NCI-H446 treated with DMSO at 0.1 percent for 48 hours (cell line): ENCODE data around the gene USP51.
"Not testable (repeated sequence)": the region's sequence is repeated elsewhere in the genome, so short reads cannot be mapped to it uniquely, and the experiment has no call there.

Experiments used
- DNase-seq: peaks from one replicate; lab custom pipeline; 2025; lab: John Stamatoyannopoulos, UW

Gene USP51

GRCh38 chrX:55465108-55465507, 24.5 kb downstream of the USP51 start:
- not testable (repeated sequence) for DNase-seq

- not testable (repeated sequence) for DNase-seq
These were observed 25.6 kb downstream of the USP51 start for GRCh38 chrX:55464050-55464449.

GRCh38 chrX:55459926-55460325, 29.7 kb downstream of the USP51 start:
- not testable (repeated sequence) for DNase-seq

GRCh38 chrX:55459426-55459825, 30.2 kb downstream of the USP51 start:
- DNase-seq = not testable (repeated sequence)

GRCh38 chrX:55455708-55456107, 33.9 kb downstream of the USP51 start:
- not testable (repeated sequence) for DNase-seq

GRCh38 chrX:55452833-55453124, 36.9 kb downstream of the USP51 start:
- DNase-seq = no peak

- DNase-seq = peak; percentile 40
These were observed 37.4 kb downstream of the USP51 start, which contains the start of gene MAGEH1 for GRCh38 chrX:55451990-55452832. Gene MAGEH1, plus strand, starts transcription at chrX:55452127. Its CDS starts 248 bp downstream, at chrX:55452375.

- DNase-seq = no peak
These were observed 38.0 kb downstream of the USP51 start for GRCh38 chrX:55451626-55451989.

GRCh38 chrX:55451141-55451540, 38.5 kb downstream of the USP51 start:
- DNase-seq = no peak

- DNase-seq = no peak
These were observed 39.4 kb downstream of the USP51 start for GRCh38 chrX:55450259-55450658.

- not testable (repeated sequence) for DNase-seq
These were observed 46.2 kb downstream of the USP51 start for GRCh38 chrX:55443468-55443867.
